Kidney (tissue), 14 donors: Measurements from ENCODE around the gene CCDC185. TPM values are rescaled to one million over a fixed set of nuclear protein-coding genes. Genes with fewer than 3 reads are reported as not detected.

Experiments used
- DNase-seq, 5 donors: peaks; one replicate each; pipeline ENCODE4 v3.0.0-alpha.2; 2013 to 2020
- FAIRE-seq: peaks from 2 replicates; lab custom pipeline; 2012; peaks lifted over from hg19 to GRCh38; lab: Jason Lieb, UNC
- H3K27ac ChIP-seq, 2 donors: one replicate each; pipeline ENCODE4 v1.7.0; 2013; ENCODE audit warnings: low read depth in 2 of 2, low read length in 2 of 2, inconsistent platforms in 1 of 2
- H3K27me3 ChIP-seq: one replicate; pipeline ENCODE4 v1.7.1; 2013; ENCODE audit warnings: low read length, inconsistent platforms; ENCODE audit not compliant: control insufficient read depth, insufficient read depth
- H3K36me3 ChIP-seq, 3 donors: one replicate each; pipeline versions ENCODE4 v1.7.0 to v1.7.1; 2013; ENCODE audit warnings: low read length in 3 of 3, control low read depth in 1 of 3, inconsistent platforms in 1 of 3; ENCODE audit not compliant: insufficient read depth in 3 of 3, control insufficient read depth in 2 of 3
- H3K4me1 ChIP-seq, 3 donors: one replicate each; pipeline versions ENCODE4 v1.7.0 to v1.7.1; 2013; ENCODE audit warnings: low read length in 3 of 3, inconsistent platforms in 1 of 3, low read depth in 1 of 3; ENCODE audit not compliant: control insufficient read depth in 2 of 3, insufficient read depth in 2 of 3
- H3K4me3 ChIP-seq, 3 donors: one replicate each; pipeline versions ENCODE4 v1.7.0 to v1.8.1; 2013; ENCODE audit warnings: low read length in 3 of 3, control low read depth in 1 of 3, inconsistent platforms in 1 of 3
- H3K9ac ChIP-seq, 3 donors: one replicate each; pipeline versions ENCODE4 v1.7.0 to v1.7.1; 2013; ENCODE audit warnings: low read length in 3 of 3, control low read depth in 1 of 3, inconsistent platforms in 1 of 3
- H3K9me3 ChIP-seq, 3 donors: one replicate each; pipeline versions ENCODE4 v1.7.0 to v1.7.1; 2013; ENCODE audit warnings: low read length in 3 of 3, control low read depth in 1 of 3, inconsistent platforms in 1 of 3; ENCODE audit not compliant: control insufficient read depth in 2 of 3, insufficient read depth in 1 of 3
- intact Hi-C: fragments of 100-400 bp; cut with DNase I; formaldehyde crosslinking; loops from one replicate; pipeline ENCODE4 v1.11.1; 2022
- polyA plus RNA-seq: library from polyadenylated mRNA; stranded (reverse); fragments of 350-450 nt; fragmentation: Illumina TruSeq; extraction: RNeasy Lipid Tissue Mini Kit (QIAGEN cat#74804); gene quantifications from one replicate; pipeline ENCODE4 v1.2.3, GENCODE V29; 2014; ENCODE audit warnings: low read depth, low replicate concordance; ENCODE audit not compliant: insufficient read depth
- total RNA-seq: library from RNA; stranded (reverse); fragmentation: NEBNext Ultra II Directional; extraction: Animal tissue kit (Norgen Biotek cat#: 25700); gene quantifications from one replicate; pipeline ENCODE4 v1.2.1, GENCODE V29; 2021
- TF ChIP-seq, protein P1 (sequence below): IDR thresholded peaks from 3 replicates; pipeline ENCODE4 v1.5.1; 2012; ENCODE audit warnings: mild to moderate bottlenecking, moderate library complexity, borderline replicate concordance; ENCODE audit not compliant: insufficient read depth; ENCODE audit errors: extremely low read depth
- donor health status: control.
- donor health status: control.
- donor health status: control.
- donor health status: control.
- donor health status: control.
- donor health status: DM: yes; HTN: yes; CAD: no.
- donor health status: Normal renal cell carcinoma (clear cell type).

The CCDC185 gene
- total and polyA plus RNA-seq, 2 donors from 2014 or later, result 0.13 TPM; not detected in 1

DNA sequence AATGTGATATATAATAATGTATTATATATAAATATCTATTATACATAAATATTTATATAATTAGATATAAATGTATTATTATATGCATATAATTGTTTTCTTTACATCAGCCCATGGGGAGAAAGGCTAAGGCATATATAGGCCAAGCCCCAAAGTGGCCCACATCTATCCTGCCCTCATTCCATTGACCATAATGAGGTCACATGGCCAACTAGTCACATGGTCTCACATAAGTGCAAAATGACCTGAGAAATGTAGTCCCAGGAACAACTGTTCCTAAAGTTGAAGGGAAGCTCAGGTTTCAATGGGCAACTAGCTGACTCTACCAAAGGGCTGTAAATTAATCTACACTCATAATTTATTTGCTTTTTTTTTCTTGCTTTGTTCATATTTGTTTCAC lies 14.5 kb upstream of the CCDC185 start:
- TF ChIP-seq, protein P1, sequence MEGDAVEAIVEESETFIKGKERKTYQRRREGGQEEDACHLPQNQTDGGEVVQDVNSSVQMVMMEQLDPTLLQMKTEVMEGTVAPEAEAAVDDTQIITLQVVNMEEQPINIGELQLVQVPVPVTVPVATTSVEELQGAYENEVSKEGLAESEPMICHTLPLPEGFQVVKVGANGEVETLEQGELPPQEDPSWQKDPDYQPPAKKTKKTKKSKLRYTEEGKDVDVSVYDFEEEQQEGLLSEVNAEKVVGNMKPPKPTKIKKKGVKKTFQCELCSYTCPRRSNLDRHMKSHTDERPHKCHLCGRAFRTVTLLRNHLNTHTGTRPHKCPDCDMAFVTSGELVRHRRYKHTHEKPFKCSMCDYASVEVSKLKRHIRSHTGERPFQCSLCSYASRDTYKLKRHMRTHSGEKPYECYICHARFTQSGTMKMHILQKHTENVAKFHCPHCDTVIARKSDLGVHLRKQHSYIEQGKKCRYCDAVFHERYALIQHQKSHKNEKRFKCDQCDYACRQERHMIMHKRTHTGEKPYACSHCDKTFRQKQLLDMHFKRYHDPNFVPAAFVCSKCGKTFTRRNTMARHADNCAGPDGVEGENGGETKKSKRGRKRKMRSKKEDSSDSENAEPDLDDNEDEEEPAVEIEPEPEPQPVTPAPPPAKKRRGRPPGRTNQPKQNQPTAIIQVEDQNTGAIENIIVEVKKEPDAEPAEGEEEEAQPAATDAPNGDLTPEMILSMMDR, result no peak

DNA sequence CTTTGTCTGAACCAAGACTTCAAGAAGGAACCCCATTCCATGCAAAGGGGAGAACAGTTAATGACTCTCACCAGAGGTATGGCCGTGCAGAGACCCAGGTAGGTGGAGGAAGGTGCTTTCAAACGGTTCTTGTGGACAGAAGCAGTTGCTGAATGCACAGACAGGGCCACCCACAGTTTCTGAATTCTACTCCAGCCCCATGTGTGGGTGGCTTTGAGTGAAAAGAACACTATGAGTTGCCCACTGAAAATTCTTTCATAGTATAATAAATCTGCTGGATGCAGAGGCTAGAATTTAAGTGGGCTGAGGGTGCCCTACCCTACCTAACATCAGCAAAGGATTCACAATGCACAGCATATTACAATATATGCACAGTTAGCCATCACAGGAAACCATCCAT lies 7.2 kb upstream of the CCDC185 start:
- no peak overlapping the region for H3K9ac ChIP-seq
- H3K36me3 ChIP-seq, result no peaks in the 10 kb centered on the region
- H3K4me1 ChIP-seq, result no peaks in the 10 kb centered on the region
- H3K9me3 ChIP-seq, result no peaks in the 10 kb centered on the region
- no peak for DNase-seq
- no peaks in the 10 kb centered on the region for H3K27me3 ChIP-seq
- no peak for FAIRE-seq
- no peak overlapping the region for H3K4me3 ChIP-seq
- TF ChIP-seq, protein P1, result no peak
- intact Hi-C loops, result no loop called here
- no peak overlapping the region for H3K27ac ChIP-seq

More for the DNA sequence above, 14.5 kb upstream of the CCDC185 start:
- Histone ChIP-seq H3K27me3 (no peaks in the 10 kb centered on the region), H3K4me3 (no peak overlapping the region), H3K36me3 (no peaks in the 10 kb centered on the region), H3K9ac (no peak overlapping the region), H3K9me3 (no peaks in the 10 kb centered on the region), H3K4me1 (no peaks in the 10 kb centered on the region), H3K27ac (no peak overlapping the region)
- FAIRE-seq (no peak), DNase-seq (no peak)
- intact Hi-C loops, result no loop called here

DNA sequence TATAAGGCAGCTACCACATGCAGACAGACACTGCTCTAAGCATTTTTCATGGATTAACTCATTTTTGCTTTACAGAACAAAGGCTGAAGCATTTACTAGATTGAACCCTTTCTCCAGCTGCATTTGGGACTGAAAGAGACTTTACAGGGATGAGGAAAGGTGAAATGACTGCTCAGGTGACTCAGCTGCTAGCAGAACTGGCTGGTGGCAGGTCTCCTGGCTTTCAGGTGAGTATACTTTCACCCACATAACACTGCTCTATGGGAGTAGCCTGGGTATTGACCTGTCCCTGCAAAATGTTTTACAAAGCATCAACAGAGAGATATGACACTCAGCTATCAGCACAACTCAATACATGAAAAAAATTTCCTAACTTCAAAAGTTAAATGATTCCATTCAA lies 2.6 kb upstream of the CCDC185 start:
- intact Hi-C loops, result no loop called here
- Histone ChIP-seq H3K27ac (no peak overlapping the region), H3K27me3 (no peaks in the 10 kb centered on the region), H3K9ac (no peak overlapping the region), H3K9me3 (no peaks in the 10 kb centered on the region), H3K36me3 (no peaks in the 10 kb centered on the region), H3K4me3 (no peak overlapping the region), H3K4me1 (no peaks in the 10 kb centered on the region)
- DNase-seq (no peak), FAIRE-seq (no peak)
- TF ChIP-seq, protein P1, result no peak

DNA sequence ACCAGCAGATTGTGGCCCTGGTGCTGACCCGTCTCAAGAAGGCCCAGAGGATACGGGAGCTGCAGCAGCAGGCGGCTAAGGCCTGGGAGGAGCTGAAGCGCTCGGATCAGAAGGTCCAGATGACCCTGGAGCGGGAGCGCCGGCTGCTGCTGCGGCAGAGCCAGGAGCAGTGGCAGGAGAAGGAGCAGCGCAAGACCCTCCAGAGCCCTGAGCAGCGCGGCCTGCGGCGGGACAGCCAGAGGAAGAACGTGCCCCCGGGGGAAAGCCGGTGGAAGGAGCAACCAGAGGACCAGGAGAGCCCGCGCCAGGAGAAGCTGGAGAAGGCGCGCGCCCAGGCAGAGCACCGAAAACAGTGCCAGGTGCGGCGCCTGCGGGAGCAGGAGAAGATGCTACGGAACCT lies 1.0 kb downstream of the CCDC185 start:
- Histone ChIP-seq H3K4me3 (no peak overlapping the region), H3K9me3 (no peaks in the 10 kb centered on the region), H3K9ac (no peak overlapping the region), H3K27ac (no peak overlapping the region), H3K4me1 (no peaks in the 10 kb centered on the region), H3K27me3 (no peaks in the 10 kb centered on the region), H3K36me3 (no peaks in the 10 kb centered on the region)
- DNase-seq (no peak), FAIRE-seq (no peak)
- TF ChIP-seq, protein P1, result no peak
- intact Hi-C loops, result no loop called here
